Kidney (tissue), 14 donors: ENCODE results near the gene IL1R1. TPM values are rescaled to one million over a fixed set of nuclear protein-coding genes. Genes with fewer than 3 reads are reported as not detected.
"Not testable (repeated sequence)": the region's sequence is repeated elsewhere in the genome, so short reads cannot be mapped to it uniquely, and the experiment has no call there.

Source experiments
- DNase-seq, 5 donors: peaks; one replicate each; pipeline ENCODE4 v3.0.0-alpha.2; 2013 to 2020
- FAIRE-seq: peaks from 2 replicates; lab custom pipeline; 2012; peaks lifted over from hg19 to GRCh38; lab: Jason Lieb, UNC
- H3K27ac ChIP-seq, 2 donors: one replicate each; pipeline ENCODE4 v1.7.0; 2013; ENCODE audit warnings: low read depth in 2 of 2, low read length in 2 of 2, inconsistent platforms in 1 of 2
- H3K27me3 ChIP-seq: one replicate; pipeline ENCODE4 v1.7.1; 2013; ENCODE audit warnings: low read length, inconsistent platforms; ENCODE audit not compliant: control insufficient read depth, insufficient read depth
- H3K36me3 ChIP-seq, 3 donors: one replicate each; pipeline versions ENCODE4 v1.7.0 to v1.7.1; 2013; ENCODE audit warnings: low read length in 3 of 3, control low read depth in 1 of 3, inconsistent platforms in 1 of 3; ENCODE audit not compliant: insufficient read depth in 3 of 3, control insufficient read depth in 2 of 3
- H3K4me1 ChIP-seq, 3 donors: one replicate each; pipeline versions ENCODE4 v1.7.0 to v1.7.1; 2013; ENCODE audit warnings: low read length in 3 of 3, inconsistent platforms in 1 of 3, low read depth in 1 of 3; ENCODE audit not compliant: control insufficient read depth in 2 of 3, insufficient read depth in 2 of 3
- H3K4me3 ChIP-seq, 3 donors: one replicate each; pipeline versions ENCODE4 v1.7.0 to v1.8.1; 2013; ENCODE audit warnings: low read length in 3 of 3, control low read depth in 1 of 3, inconsistent platforms in 1 of 3
- H3K9ac ChIP-seq, 3 donors: one replicate each; pipeline versions ENCODE4 v1.7.0 to v1.7.1; 2013; ENCODE audit warnings: low read length in 3 of 3, control low read depth in 1 of 3, inconsistent platforms in 1 of 3
- H3K9me3 ChIP-seq, 3 donors: one replicate each; pipeline versions ENCODE4 v1.7.0 to v1.7.1; 2013; ENCODE audit warnings: low read length in 3 of 3, control low read depth in 1 of 3, inconsistent platforms in 1 of 3; ENCODE audit not compliant: control insufficient read depth in 2 of 3, insufficient read depth in 1 of 3
- intact Hi-C: fragments of 100-400 bp; cut with DNase I; formaldehyde crosslinking; loops from one replicate; pipeline ENCODE4 v1.11.1; 2022
- polyA plus RNA-seq: library from polyadenylated mRNA; stranded (reverse); fragments of 350-450 nt; fragmentation: Illumina TruSeq; extraction: RNeasy Lipid Tissue Mini Kit (QIAGEN cat#74804); gene quantifications from one replicate; pipeline ENCODE4 v1.2.3, GENCODE V29; 2014; ENCODE audit warnings: low read depth, low replicate concordance; ENCODE audit not compliant: insufficient read depth
- total RNA-seq: library from RNA; stranded (reverse); fragmentation: NEBNext Ultra II Directional; extraction: Animal tissue kit (Norgen Biotek cat#: 25700); gene quantifications from one replicate; pipeline ENCODE4 v1.2.1, GENCODE V29; 2021
- TF ChIP-seq, protein P1 (sequence below): IDR thresholded peaks from 3 replicates; pipeline ENCODE4 v1.5.1; 2012; ENCODE audit warnings: mild to moderate bottlenecking, moderate library complexity, borderline replicate concordance; ENCODE audit not compliant: insufficient read depth; ENCODE audit errors: extremely low read depth
- donor health status: control.
- donor health status: control.
- donor health status: control.
- donor health status: control.
- donor health status: control.
- donor health status: DM: yes; HTN: yes; CAD: no.
- donor health status: Normal renal cell carcinoma (clear cell type).

The IL1R1 gene
- total and polyA plus RNA-seq, 2 donors from 2014 or later = 24.6 to 95.9 TPM

DNA sequence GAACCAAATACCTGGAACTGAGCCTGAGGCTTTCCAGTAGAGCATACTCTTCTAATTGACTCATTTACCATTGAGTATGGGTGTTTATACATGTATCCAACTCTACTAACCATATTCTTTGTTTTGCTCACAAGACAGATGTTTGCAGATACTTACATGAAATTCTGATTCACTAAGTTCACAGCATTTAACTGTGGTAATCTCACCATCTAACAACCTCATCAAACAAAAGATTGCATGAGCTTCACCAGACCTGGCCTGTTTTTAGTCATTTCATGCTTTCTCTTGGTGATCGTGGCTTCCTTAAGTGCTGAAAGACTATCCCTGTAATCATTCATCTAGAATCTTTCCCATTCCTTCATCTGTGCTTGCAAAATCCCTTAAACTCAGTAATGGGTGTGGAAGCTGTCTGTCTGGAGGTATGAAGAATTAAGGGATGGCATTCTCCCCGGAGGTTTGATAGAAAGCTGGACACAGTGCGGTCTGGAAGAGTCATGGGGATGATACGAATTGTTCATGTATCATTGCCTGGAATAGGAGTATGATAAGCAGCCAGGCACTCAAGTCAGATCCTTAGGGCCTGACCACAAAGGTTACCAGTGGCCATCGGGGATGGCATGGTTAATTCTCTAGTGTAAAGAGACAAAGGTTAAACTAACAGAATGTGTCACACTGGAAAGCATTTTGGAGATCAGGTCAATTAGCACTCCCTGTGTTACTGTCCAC is 42.0 kb upstream of the IL1R1 start:
- Histone ChIP-seq H3K27me3 (no peaks in the 10 kb centered on the region), H3K27ac (no peak overlapping the region), H3K9ac (no peak overlapping the region), H3K9me3 (no peaks in the 10 kb centered on the region), H3K36me3 (no peaks in the 10 kb centered on the region), H3K4me1 (peaks cover 0 to 11% (median 4%) of the 10 kb centered on the region in 3 donors), H3K4me3 (no peak overlapping the region)
- no peak for FAIRE-seq
- intact Hi-C loops = no loop called here
- DNase-seq = no peak
- TF ChIP-seq, protein P1, sequence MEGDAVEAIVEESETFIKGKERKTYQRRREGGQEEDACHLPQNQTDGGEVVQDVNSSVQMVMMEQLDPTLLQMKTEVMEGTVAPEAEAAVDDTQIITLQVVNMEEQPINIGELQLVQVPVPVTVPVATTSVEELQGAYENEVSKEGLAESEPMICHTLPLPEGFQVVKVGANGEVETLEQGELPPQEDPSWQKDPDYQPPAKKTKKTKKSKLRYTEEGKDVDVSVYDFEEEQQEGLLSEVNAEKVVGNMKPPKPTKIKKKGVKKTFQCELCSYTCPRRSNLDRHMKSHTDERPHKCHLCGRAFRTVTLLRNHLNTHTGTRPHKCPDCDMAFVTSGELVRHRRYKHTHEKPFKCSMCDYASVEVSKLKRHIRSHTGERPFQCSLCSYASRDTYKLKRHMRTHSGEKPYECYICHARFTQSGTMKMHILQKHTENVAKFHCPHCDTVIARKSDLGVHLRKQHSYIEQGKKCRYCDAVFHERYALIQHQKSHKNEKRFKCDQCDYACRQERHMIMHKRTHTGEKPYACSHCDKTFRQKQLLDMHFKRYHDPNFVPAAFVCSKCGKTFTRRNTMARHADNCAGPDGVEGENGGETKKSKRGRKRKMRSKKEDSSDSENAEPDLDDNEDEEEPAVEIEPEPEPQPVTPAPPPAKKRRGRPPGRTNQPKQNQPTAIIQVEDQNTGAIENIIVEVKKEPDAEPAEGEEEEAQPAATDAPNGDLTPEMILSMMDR = no peak

GRCh38 chr2:102101097-102101848 is 41.3 kb upstream of the IL1R1 start:
- no peak overlapping the region for H3K9ac ChIP-seq
- DNase-seq = no peak
- TF ChIP-seq, protein P1 = no peak
- H3K9me3 ChIP-seq = no peaks in the 10 kb centered on the region
- intact Hi-C loops = no loop called here
- no peaks in the 10 kb centered on the region for H3K36me3 ChIP-seq
- no peak overlapping the region for H3K27ac ChIP-seq
- no peak for FAIRE-seq
- H3K4me1 ChIP-seq = peaks cover 4 to 11% (median 10%) of the 10 kb centered on the region in 3 donors
- H3K27me3 ChIP-seq = no peaks in the 10 kb centered on the region
- H3K4me3 ChIP-seq = no peak overlapping the region

DNA sequence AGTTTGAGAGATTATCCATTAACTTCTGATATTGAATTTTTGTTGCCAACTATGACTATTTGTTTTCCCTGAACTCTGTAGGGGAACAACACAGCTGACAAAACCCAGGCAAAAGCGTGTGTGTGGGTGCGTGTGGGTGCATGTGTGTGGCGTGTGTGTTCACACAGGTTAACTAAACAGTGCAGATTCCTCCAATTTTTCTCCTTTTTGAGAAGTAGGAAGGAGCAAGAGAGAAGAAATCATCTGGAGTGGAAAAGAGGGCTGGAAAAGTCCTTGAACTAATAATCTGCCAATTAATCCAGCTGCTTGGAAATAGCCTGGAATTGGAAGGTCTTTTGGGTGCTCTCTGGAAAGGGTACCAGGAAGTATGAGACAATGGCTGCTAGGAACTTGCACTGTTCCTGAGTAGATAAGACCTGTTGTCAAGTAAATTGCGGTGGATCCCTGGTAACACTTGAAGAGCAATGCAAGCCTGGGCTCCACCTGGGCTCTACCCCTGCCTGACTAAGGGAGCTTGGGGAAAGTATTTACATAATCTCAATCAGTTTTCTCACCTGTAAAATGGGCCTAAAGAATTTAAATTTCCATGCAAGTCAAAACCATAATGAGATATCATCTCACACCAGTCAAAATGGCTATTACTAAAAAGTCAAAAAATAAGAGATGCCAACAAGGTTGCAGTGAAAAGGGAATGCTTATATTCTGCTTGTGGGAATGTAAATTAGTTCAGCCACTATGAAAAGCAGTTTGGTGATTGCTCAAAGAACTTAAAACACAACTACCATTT is 40.5 kb upstream of the IL1R1 start:
- no peak overlapping the region for H3K9ac ChIP-seq

GRCh38 chr2:102102636-102102948 is 40.0 kb upstream of the IL1R1 start:
- H3K9ac ChIP-seq, H3K9me3 ChIP-seq, intact Hi-C loops, H3K36me3 ChIP-seq, DNase-seq, H3K4me3 ChIP-seq, FAIRE-seq, H3K27ac ChIP-seq, H3K27me3 ChIP-seq: not testable (repeated sequence)
- H3K4me1 ChIP-seq = peaks cover 4 to 16% (median 10%) of the 10 kb centered on the region in 3 donors

More for the DNA sequence above, 40.5 kb upstream of the IL1R1 start:
- Histone ChIP-seq H3K4me3 (no peak overlapping the region), H3K27me3 (no peaks in the 10 kb centered on the region), H3K4me1 (peaks cover 4 to 16% (median 10%) of the 10 kb centered on the region in 3 donors), H3K9me3 (no peaks in the 10 kb centered on the region), H3K27ac (no peak overlapping the region), H3K36me3 (no peaks in the 10 kb centered on the region)
- DNase-seq = no peak
- TF ChIP-seq, protein P1 = no peak
- intact Hi-C loops = no loop called here
- no peak for FAIRE-seq
